T-helper 22 cell (primary cell): ENCODE data around the gene KCNH2.
"Not testable (repeated sequence)": the region's sequence is repeated elsewhere in the genome, so short reads cannot be mapped to it uniquely, and the experiment has no call there.

Experiments
- DNase-seq: peaks from one replicate; pipeline ENCODE4 v3.0.0-alpha.2; 2020; ENCODE audit warnings: low read depth

KCNH2 gene

GRCh38 chr7:150934045-150934766 lies 43.9 kb downstream of the KCNH2 start:
- no peak for DNase-seq

DNA sequence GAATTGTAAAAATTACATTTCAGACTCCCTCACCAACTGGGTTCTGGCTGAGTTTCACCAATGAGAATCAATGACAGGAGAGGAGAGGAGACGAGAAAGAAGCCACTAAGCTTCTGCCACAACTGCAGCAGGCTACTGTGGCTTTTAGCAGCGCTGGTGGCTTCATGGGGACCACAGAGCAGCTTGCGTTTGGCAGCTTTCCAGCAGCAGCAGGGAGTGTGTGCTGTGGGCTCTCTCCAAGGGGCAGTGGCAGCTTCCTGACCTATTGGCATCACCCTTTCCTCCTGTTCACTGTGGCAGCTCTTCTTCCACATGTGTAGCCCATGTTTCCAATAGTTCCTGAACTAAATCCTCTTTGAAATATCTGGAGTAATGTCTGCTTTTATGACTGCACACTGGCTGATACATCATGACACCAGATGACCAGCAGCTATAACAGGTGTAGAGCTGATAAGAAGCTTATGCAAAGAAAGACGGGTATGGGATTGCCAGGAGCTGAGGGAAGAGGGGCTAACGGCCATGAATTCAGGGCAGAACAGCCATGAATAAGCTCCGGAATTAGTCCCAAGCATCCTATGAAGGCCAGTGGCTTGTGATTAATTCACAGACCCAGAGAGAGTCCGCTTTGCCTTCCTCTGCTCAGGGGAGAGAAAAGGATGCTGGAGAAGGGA lies 46.8 kb downstream of the KCNH2 start:
- no peak for DNase-seq

DNA sequence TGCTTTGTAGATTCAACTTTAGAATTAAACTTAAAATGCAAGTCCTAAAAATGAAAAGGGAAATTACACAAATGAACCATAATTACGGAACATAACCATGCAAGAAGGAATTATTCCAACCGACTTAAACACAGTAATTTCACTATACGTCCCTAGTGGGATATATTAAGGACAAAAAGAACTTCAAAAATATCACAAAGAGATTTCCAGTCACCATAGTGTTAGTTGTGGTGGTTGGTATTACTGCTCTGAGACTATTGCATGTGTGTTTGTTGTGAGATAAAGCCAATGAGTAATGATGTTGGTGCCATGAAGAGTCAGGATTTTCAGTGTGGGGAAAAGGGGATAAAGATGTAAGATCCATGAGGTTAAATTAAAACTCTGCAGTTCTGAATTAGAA lies 49.6 kb downstream of the KCNH2 start:
- no peak for DNase-seq

DNA sequence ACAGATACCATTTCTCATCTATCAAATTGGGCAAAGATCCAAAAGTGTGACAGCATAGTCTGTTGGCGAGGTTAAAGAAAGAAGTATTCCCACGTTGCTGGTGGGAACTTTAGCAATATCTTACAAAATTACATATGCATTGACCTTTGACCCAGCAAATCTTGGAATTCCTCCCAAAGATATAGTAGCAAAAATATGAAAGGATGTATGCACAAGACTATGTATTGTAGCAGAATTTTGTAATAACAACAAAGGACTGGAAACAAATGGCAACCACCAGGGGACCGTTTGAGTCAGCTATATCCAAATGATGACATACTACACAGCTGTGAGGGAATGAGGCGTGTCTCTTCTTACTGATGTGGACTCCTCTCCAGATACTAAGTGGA lies 50.2 kb downstream of the KCNH2 start:
- DNase-seq, result no peak

DNA sequence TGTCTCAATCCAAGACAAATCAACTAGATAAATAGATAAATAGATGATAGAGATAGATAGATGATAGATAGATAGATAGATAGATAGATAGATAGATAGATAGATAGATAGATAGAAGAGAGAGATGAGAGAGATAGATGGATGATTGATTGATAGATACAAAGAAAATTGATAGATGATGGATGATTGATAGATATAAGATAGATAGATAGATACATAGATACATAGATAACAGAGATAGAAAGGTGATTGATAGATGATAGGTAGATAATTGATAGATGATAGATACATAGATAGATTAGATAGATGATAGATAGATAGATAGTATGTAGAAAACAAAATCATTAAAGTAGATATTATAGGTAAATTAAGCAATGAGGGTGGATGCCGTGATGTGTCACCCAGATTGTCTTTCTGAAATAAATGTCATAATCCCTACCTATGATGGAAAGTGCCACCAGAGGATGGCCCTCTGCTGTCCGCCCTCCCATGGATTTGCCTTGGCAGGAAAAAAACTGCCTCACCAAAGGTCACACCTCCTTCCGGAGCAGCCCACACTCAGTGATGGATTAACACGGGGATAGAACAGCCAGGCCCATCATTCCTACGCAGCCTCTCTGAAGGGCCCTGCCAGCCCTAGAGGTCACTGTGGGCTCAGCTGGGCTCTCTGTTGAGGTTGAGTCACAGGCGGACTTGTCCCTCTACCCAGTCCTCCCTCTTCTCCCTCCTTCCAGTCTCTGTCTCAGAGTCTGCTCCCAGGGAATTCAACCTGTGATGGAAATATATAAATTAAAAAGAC lies 50.8 kb downstream of the KCNH2 start:
- no peak for DNase-seq

GRCh38 chr7:150926066-150926465 lies 52.1 kb downstream of the KCNH2 start:
- DNase-seq, result no peak

- DNase-seq, result no peak
These were observed 53.7 kb downstream of the KCNH2 start for GRCh38 chr7:150924369-150924781.

- DNase-seq, result no peak
These were observed 54.3 kb downstream of the KCNH2 start for GRCh38 chr7:150923802-150924201.

DNA sequence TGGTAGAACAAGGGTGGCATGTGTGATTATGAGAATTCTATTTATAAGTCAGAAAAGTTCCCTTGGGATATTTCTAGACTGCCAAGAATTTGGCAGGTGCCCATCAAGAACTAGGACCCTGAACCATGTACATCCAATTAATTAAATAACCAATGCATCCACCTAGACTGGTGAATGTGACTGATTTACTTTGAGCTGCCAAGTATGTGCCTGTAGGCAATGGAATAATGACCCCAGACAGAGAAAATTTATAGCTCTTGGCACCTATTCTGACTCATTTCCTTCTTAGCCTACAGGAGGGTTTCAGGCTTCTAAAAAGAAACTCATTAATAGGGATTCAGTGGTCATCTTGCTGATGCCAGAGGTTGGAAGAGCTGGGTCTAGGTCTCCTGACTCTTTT lies 54.9 kb downstream of the KCNH2 start:
- no peak for DNase-seq

DNA sequence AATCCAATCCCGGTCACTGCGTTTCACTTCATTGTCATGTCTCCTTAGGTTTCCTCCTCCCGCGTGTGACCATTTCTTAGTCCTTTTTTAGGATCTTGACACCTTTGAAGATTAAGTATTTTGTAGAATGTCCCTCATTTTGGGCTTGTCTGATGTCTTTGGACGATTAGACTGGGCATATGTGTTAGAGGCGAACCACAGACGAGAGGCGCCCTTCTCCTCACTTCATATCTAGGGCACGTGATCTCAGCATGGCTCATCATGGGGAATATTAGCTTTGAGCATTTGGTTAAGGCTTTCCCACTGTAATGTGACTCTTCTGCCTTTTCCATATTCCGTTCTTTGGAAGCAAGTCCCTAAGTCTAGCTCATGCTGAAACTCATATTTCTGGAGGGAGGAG lies 59.0 kb downstream of the KCNH2 start:
- no peak for DNase-seq

- DNase-seq, result no peak
These were observed 59.7 kb downstream of the KCNH2 start for GRCh38 chr7:150918378-150918777.

GRCh38 chr7:150917969-150918368 lies 60.2 kb downstream of the KCNH2 start:
- DNase-seq, result no peak

DNA sequence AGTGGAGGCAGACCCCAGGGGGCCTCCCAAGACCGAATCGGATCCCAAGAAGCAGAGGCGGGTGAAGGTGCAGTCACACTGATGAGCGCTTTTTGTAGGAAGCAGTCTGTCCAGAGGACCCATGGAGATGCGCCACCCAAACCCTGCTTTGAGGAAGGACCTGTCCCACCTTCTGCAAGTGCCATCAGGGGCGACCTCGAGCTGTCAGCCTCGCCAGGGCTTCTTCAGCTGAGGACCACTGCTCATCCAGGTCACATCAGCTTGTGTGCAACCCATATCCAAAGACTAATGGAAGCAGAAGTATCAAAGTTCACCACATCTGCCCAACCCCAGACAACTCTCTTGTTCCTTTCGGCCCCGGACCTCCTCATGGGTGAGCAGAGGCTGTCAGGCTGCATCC lies 61.5 kb downstream of the KCNH2 start:
- DNase-seq, result no peak

GRCh38 chr7:150914966-150915365 lies 63.2 kb downstream of the KCNH2 start:
- DNase-seq, result no peak

DNA sequence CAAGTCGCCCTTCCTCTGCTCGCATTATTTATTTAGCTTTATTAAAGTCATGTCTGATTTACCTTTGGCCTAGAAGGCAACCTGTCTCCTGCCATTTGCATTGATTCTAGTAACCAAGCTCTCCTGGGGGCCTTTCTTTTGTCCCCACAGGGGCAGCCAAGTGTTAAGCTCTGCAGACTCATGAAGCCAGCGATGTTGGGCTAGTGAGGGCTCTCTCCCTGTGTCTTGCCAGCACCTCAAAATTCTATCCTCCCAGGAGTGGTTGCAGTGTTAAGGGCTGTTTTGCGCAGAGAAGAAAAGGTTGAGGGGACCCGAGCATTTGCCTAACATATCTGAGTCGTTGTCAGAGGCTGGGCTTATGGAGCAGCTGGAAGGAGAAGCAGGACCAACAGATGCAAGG lies 63.9 kb downstream of the KCNH2 start:
- DNase-seq, result no peak

GRCh38 chr7:150912427-150912826 lies 65.7 kb downstream of the KCNH2 start:
- no peak for DNase-seq

DNA sequence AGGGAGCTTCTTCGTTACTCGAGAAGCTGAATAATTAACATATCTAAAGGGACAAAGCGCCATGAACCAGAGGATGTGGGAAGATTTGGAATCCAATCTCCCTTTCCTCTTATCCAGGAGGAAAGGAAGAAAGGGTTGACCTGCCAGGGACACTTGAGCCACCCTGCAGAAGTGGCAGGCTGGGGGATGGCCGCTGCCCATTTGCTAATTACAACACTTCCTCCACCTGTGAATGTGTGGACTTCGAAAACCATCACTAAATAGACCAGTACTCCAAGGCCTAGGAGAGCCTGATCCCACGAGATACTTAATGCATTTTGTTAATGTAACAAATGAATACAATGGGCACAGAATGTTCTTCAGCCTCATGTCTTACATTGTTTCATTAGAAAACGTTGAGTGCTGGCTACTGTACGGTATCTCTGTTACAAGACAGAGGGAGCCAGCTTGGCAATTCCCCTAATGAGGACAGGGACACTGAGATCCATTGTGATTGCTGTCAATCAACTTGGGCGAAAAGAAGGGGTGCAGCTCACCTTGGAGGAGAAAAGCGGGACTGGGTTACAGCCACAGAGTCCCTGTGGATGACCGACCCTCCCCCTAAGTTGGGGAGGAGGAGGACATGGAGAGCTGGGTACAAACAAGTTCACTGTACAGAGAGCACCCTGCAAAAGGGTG lies 66.4 kb downstream of the KCNH2 start:
- no peak for DNase-seq

DNA sequence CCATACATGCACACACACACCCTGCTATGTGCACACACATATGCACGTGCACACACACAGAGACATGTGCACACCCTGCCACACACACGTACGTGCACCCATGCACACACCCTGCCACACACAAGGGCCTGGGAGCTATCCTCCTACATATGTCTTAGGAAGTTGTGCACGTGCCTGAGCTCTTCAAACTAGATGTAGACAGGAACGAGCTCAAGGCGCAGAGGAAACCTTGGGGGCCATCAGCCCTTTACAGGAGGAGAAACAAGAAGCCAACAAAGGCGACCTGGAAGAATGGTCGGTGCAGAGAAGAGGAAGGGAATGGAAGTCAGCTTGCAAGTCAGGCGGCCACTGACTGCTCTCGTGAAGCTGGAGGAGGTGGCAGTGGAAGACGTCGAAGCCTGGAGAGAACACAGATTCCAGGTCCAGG lies 67.1 kb downstream of the KCNH2 start:
- DNase-seq, result no peak

- DNase-seq, result not testable (repeated sequence)
These were observed 67.7 kb downstream of the KCNH2 start for GRCh38 chr7:150910305-150910995.

DNA sequence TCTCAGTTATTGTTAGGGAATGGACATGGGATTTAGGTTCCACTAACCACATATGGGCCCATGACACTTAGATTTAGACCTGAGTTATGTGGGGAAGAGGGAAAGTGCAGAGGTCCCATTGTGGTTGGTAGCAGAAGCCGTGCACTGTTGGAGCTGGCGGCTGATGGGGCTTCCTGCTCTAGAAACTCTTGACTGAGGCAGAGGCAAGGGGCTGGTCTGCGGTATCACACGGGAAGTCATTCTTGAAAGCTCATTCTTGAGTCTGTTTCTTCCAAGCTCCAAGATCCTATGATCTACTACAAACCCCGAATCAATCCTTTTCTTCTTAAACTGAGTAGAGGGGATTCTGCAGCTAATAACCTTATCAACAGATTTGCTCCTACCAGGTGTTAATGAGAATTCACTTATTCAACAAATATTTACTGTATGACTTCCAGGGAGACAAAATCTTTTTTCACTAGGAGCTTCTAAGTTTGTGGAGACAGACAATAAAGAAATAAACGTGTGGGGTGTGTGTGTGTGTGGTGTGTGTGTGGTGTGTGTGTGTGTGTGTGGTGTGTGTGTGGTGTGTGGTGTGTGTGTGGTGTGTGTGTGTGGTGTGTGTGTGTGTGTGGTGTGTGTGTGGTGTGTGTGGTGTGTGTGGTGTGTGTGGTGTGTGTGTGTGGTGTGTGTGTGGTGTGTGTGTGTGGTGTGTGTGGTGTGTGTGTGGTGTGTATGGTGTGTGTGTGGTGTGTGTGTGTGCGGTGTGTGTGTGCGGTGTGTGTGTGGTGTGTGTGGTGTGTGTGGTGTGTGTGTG lies 68.7 kb downstream of the KCNH2 start:
- DNase-seq, result peak; percentile 6

GRCh38 chr7:150908173-150908572 lies 69.9 kb downstream of the KCNH2 start:
- no peak for DNase-seq
